Coronary artery (tissue), 2 donors: ENCODE data around the gene POU5F2.

Experiments used
- DNase-seq: peaks from one replicate; pipeline ENCODE4 v3.0.0-alpha.2; 2017; ENCODE audit warnings: low spot score
- H3K27ac ChIP-seq, 2 donors: fragments of 200-600 bp; sonication (generic); one replicate each; pipeline ENCODE4 v1.5.1; 2016 to 2019
- H3K4me3 ChIP-seq: fragments of 200-600 bp; sonication (generic); 2 replicates; pipeline ENCODE4 v1.5.1; 2016; ENCODE audit warnings: mild to moderate bottlenecking, moderate library complexity
- TF ChIP-seq, protein P1 (sequence below): fragments of 200-600 bp; sonication (generic); IDR thresholded peaks from one replicate; pipeline ENCODE4 v1.5.1; 2019; ENCODE audit warnings: antibody characterized with exemption

The POU5F2 gene

DNA sequence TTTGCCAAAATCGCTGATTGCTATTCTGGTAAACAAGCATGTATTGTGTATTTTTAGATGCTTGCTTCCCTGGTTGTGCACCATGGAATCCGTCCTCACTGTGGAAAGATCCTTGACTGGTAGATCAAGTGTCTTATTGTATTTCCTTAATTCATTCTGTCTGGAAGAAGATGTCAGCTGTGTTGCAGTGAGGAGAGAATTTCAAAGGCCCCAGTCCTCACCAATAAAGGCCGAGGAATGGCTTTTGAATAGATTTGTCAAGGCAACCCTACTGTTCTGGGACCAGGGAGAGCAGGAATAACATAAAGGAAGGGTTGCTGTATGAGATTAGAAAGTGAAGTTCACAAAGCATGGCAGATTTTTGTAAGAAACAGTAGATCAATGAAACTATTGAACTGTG lies 36.2 kb upstream of the POU5F2 start:
- Histone ChIP-seq H3K4me3 (no peak overlapping the region), H3K27ac (no peak overlapping the region)
- TF ChIP-seq, protein P1, sequence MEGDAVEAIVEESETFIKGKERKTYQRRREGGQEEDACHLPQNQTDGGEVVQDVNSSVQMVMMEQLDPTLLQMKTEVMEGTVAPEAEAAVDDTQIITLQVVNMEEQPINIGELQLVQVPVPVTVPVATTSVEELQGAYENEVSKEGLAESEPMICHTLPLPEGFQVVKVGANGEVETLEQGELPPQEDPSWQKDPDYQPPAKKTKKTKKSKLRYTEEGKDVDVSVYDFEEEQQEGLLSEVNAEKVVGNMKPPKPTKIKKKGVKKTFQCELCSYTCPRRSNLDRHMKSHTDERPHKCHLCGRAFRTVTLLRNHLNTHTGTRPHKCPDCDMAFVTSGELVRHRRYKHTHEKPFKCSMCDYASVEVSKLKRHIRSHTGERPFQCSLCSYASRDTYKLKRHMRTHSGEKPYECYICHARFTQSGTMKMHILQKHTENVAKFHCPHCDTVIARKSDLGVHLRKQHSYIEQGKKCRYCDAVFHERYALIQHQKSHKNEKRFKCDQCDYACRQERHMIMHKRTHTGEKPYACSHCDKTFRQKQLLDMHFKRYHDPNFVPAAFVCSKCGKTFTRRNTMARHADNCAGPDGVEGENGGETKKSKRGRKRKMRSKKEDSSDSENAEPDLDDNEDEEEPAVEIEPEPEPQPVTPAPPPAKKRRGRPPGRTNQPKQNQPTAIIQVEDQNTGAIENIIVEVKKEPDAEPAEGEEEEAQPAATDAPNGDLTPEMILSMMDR = no peak
- no peak for DNase-seq

DNA sequence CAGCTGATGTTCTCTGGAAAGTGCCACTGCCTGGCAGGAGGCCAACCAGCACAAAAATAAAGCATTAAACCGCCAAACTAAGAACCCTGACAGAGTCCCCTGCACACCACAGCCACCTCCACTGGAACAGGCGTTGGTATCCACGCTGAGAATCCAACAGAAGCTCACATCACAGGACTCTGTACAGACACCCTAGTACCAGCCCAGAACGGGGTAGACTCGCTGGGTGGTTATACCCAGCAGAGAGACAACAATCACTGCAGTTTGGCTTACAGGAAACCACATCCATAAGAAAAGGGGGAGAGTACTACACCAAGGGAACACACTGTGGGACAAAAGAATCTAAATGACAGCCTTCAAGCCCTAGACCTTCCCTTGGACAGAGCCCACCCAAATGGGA lies 15.0 kb upstream of the POU5F2 start:
- DNase-seq = no peak
- H3K4me3 ChIP-seq = no peak overlapping the region
- H3K27ac ChIP-seq = no peak overlapping the region
- TF ChIP-seq, protein P1 = no peak

DNA sequence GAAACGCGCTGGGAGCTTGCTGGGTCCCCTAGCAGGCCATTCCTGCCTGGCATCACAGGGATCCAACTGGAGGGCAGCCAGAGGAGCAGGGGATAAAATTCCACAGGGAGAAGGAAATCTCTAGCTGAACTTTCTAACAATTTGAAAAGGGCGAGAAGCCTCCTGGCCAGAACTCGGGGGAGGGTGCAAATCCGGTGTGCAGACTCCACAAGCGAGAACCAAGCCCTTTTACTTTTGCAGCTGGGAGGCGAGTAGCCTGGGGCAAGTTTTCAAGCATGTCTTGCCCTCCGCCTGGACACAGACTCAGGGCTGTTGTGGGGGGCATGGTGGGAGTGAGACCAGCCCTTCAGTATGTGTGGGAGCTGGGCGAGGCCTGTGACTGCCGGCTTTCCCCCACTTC lies 14.3 kb upstream of the POU5F2 start:
- H3K4me3 ChIP-seq = no peak overlapping the region
- H3K27ac ChIP-seq = no peak overlapping the region
- DNase-seq = no peak
- TF ChIP-seq, protein P1 = no peak

DNA sequence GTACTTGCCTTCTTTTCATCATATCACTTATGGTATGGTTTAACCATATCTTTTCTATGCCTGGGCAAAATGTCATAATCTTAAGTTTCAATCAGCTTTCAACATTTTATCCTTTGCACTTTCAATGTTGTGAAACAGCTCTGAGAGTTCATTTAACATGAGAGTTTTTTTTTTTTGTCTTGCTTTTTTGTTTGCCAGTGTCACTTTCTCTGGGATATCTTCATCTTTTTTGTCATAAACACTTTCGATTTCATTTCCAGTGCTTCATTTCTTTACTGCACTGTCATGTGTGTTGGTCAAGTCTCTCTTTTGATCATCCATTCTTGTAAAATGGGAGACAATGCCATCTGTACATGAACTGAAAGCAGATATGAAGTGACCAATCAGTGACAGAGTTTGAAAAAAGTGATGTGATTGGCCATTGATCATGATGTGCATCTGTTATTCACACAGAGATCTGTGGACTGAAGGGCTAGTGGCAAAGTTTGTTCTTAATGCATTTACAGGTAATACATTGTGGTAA lies 7.5 kb upstream of the POU5F2 start:
- TF ChIP-seq, protein P1 = no peak
- H3K4me3 ChIP-seq = no peak overlapping the region

DNA sequence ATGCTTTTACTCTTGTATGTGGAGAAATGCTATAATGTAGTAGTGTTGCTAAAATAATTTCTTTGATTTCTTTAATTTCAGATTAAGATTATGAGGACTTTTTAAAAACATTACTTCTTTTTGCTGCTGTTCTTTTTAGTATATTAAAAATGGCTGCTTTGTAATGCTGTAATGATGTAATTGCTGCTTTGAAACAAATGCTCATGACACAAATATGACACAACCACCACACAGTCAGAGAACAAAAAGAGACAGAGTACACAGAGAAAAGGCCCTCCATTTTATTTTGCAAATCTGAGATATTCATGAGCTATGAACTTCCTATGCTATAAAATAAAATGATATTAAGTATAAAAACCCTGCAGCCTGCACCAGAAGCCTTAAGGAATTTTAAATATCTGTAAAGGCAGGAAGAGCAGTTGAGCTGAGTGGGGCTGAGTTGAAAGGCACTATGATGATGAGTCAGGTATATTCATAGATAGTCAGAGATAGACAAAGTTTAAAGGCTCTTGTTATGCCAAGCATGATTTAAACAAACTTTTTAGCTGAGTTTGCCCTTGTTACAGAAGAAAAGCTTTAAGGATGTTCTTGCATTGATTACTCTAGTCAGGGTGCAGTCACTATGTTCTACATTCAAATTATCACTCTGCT lies 5.1 kb upstream of the POU5F2 start:
- DNase-seq = no peak
- no peak overlapping the region for H3K27ac ChIP-seq
- TF ChIP-seq, protein P1 = no peak
- H3K4me3 ChIP-seq = no peak overlapping the region

More for the DNA sequence above, 7.5 kb upstream of the POU5F2 start:
- H3K27ac ChIP-seq = no peak overlapping the region
- DNase-seq = no peak

DNA sequence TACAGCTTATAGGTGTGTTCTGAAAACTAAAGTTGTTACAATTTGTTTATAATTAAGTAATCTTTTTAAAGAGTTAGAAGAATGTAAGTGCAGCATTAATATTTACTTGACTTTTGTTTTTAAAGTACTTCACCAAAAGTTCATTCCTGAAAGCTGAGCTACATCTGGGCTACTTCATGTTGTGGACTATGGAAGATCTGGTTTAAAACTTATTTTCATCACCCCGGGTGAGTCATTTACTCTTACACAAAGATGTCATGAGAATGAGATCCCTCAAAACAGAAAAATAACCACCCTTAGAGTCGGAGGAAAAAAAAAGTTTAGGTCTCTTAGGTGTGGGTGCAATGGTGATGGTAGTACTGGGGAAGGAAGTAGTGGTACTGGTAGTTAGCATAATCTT lies 5.1 kb downstream of the POU5F2 start:
- no peak overlapping the region for H3K4me3 ChIP-seq
- H3K27ac ChIP-seq = no peak overlapping the region
- TF ChIP-seq, protein P1 = no peak
- no peak for DNase-seq

DNA sequence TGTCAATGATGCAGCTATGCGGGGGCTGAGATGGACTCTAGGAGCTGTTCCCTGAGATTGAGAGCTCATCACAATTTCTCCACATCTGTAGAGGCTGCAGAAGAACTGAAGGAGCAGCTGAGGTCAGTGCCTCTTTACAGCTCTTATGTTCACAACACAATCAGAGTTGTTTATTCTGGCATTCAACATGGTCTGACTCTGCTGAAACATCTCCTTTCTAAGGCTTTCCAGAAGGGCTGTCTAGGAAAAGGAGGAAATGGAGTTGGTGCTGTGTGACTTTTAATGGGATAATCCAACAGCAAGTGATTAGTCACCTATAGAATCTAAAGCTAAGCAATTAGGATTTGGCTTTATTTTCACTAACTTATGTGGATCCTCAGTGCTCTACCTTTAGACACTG lies 6.0 kb downstream of the POU5F2 start:
- Histone ChIP-seq H3K4me3 (no peak overlapping the region), H3K27ac (no peak overlapping the region)
- no peak for DNase-seq
- TF ChIP-seq, protein P1 = no peak
